IMR-90 (cell line): ENCODE data around the gene FAM8A1. TPM values are rescaled to one million over a fixed set of nuclear protein-coding genes. Genes with fewer than 3 reads are reported as not detected.

Experiments
- ATAC-seq: fragments of 200-7000 bp; cut with Tn5 transposase; 2 replicates; pipeline ENCODE4 v1.9.1; 2020; ENCODE audit warnings: low read depth, mild to moderate bottlenecking, moderate library complexity
- BruUV-seq: library from RNA; stranded (reverse); fragments of 400-500 nt; replicated peaks from 2 replicates; lab custom pipeline; 2021; lab: Mats Ljungman, UMichigan
- CTCF ChIA-PET: fragments of 300-600 bp; formaldehyde crosslinking; extraction: SDS; loops from one replicate; lab custom pipeline; 2021; ENCODE audit warnings: antibody characterized with exemption; lab: Yijun Ruan, JAX
- POLR2A ChIA-PET: fragments of 300-600 bp; sonication (Branson Sonifier 250); formaldehyde crosslinking; loops from one replicate; lab custom pipeline; 2022; ENCODE audit warnings: antibody characterized with exemption; ENCODE audit not compliant: unreplicated experiment; lab: Charles Lee
- DNase-seq: peaks from one replicate; pipeline ENCODE4 v3.0.0; 2013
- H2AFZ ChIP-seq: replicated peaks from 2 replicates; pipeline ENCODE3; 2013; ENCODE audit warnings: low read length, mild to moderate bottlenecking; ENCODE audit not compliant: poor library complexity
- H2AK5ac ChIP-seq: 2 replicates; pipeline ENCODE4 v1.6.1; 2013; ENCODE audit warnings: low read depth, low read length, inconsistent platforms
- H2AK9ac ChIP-seq: replicated peaks from 2 replicates; pipeline ENCODE3; 2013; ENCODE audit warnings: mild to moderate bottlenecking, low read depth, low read length, moderate library complexity; ENCODE audit not compliant: poor library complexity
- H2BK120ac ChIP-seq: 2 replicates; pipeline ENCODE4 v1.6.1; 2013; ENCODE audit warnings: low read depth, low read length, inconsistent platforms
- H2BK15ac ChIP-seq: 3 replicates; pipeline ENCODE4 v1.6.1; 2013; ENCODE audit warnings: low read depth, low read length, inconsistent platforms
- H2BK20ac ChIP-seq: 2 replicates; pipeline ENCODE4 v1.6.1; 2013; ENCODE audit warnings: low read depth, mild to moderate bottlenecking, inconsistent platforms, low read length, moderate library complexity
- H2BK5ac ChIP-seq: 2 replicates; pipeline ENCODE4 v1.6.1; 2013; ENCODE audit warnings: mild to moderate bottlenecking, low read depth, low read length, inconsistent platforms; ENCODE audit not compliant: poor library complexity, severe bottlenecking
- H3K14ac ChIP-seq: replicated peaks from 2 replicates; pipeline ENCODE4 v1.6.1; 2013; ENCODE audit warnings: low read depth, low read length, inconsistent platforms
- H3K18ac ChIP-seq: 2 replicates; pipeline ENCODE4 v1.6.1; 2013; ENCODE audit warnings: low read depth, low read length, control low read depth
- H3K23ac ChIP-seq: 2 replicates; pipeline ENCODE4 v1.6.1; 2013; ENCODE audit warnings: low read depth, low read length, inconsistent platforms
- H3K27ac ChIP-seq: 2 replicates; pipeline ENCODE4 v1.5.1; 2013; ENCODE audit warnings: mild to moderate bottlenecking, control low read depth, low read length; ENCODE audit not compliant: insufficient read depth
- H3K27me3 ChIP-seq: 2 replicates; pipeline ENCODE4 v1.6.1; 2013; ENCODE audit warnings: low read length; ENCODE audit not compliant: control insufficient read depth, insufficient read depth
- H3K36me3 ChIP-seq: 2 replicates; pipeline ENCODE4 v1.6.1; 2013; ENCODE audit warnings: low read length, mixed read lengths; ENCODE audit not compliant: control insufficient read depth, insufficient read depth
- H3K4ac ChIP-seq: 2 replicates; pipeline ENCODE4 v1.6.1; 2013; ENCODE audit warnings: low read depth, low read length, inconsistent platforms
- H3K4me1 ChIP-seq: 2 replicates; pipeline ENCODE4 v1.6.1; 2013; ENCODE audit warnings: low read length, mixed read lengths; ENCODE audit not compliant: control insufficient read depth, insufficient read depth
- H3K4me2 ChIP-seq: 2 replicates; pipeline ENCODE4 v1.6.1; 2013; ENCODE audit warnings: low read depth, mild to moderate bottlenecking, control low read depth, low read length, moderate library complexity
- H3K4me3 ChIP-seq: 2 replicates; pipeline ENCODE4 v1.5.1; 2013; ENCODE audit warnings: low read depth, mild to moderate bottlenecking, control low read depth, low read length, moderate library complexity; ENCODE audit not compliant: insufficient read depth
- H3K56ac ChIP-seq: 2 replicates; pipeline ENCODE4 v1.6.1; 2013; ENCODE audit warnings: low read length, inconsistent platforms; ENCODE audit not compliant: insufficient read depth; ENCODE audit errors: extremely low read depth
- H3K79me1 ChIP-seq, 2 experiments: 2 replicates each; pipeline ENCODE4 v1.6.1; 2013; ENCODE audit warnings: low read length in 2 of 2, inconsistent platforms in 1 of 2, low read depth in 1 of 2
- H3K9ac ChIP-seq: 2 replicates; pipeline ENCODE4 v1.6.1; 2013; ENCODE audit warnings: low read depth, low read length, control low read depth
- H3K9me1 ChIP-seq: 2 replicates; pipeline ENCODE4 v1.6.1; 2013; ENCODE audit warnings: low read length, inconsistent platforms; ENCODE audit not compliant: insufficient read depth
- H3K9me3 ChIP-seq: 2 replicates; pipeline ENCODE4 v1.6.1; 2013; ENCODE audit warnings: low read length; ENCODE audit not compliant: control insufficient read depth, insufficient read depth
- H4K20me1 ChIP-seq: 2 replicates; pipeline ENCODE4 v1.6.1; 2013; ENCODE audit warnings: low read length, inconsistent platforms; ENCODE audit not compliant: insufficient read depth
- H4K5ac ChIP-seq: 2 replicates; pipeline ENCODE4 v1.6.1; 2013; ENCODE audit warnings: mild to moderate bottlenecking, low read depth, low read length, control low read depth
- H4K8ac ChIP-seq, 2 experiments: 2 replicates each; pipeline ENCODE4 v1.6.1; 2013; ENCODE audit warnings: low read depth in 2 of 2, low read length in 2 of 2, control low read depth in 1 of 2, inconsistent platforms in 1 of 2
- H4K91ac ChIP-seq: 2 replicates; pipeline ENCODE4 v1.6.1; 2013; ENCODE audit warnings: low read depth, low read length, inconsistent platforms; ENCODE audit not compliant: insufficient read depth
- BHLHE40 ChIP-seq: fragments of 150-350 bp; IDR thresholded peaks from 2 replicates; pipeline ENCODE4 v1.6.1; 2016; ENCODE audit warnings: mild to moderate bottlenecking, low read depth, low read length
- CEBPB ChIP-seq: IDR thresholded peaks from 2 replicates; pipeline ENCODE4 v1.6.1; 2012; ENCODE audit warnings: low read depth, low read length, improper control_type of control experiment
- CHD1 ChIP-seq: IDR thresholded peaks from 2 replicates; pipeline ENCODE4 v1.6.1; 2012; ENCODE audit warnings: low read depth, low read length, improper control_type of control experiment
- FOS ChIP-seq: fragments of 150-350 bp; IDR thresholded peaks from 2 replicates; pipeline ENCODE4 v1.6.1; 2016; ENCODE audit warnings: low read depth, low read length
- MAFK ChIP-seq: IDR thresholded peaks from 2 replicates; pipeline ENCODE4 v1.6.1; 2012; ENCODE audit warnings: low read depth, low read length, improper control_type of control experiment
- MAZ ChIP-seq: IDR thresholded peaks from 2 replicates; pipeline ENCODE4 v1.6.1; 2012; ENCODE audit warnings: low read depth, mild to moderate bottlenecking, low read length, improper control_type of control experiment, moderate library complexity, borderline replicate concordance
- MXI1 ChIP-seq: IDR thresholded peaks from 2 replicates; pipeline ENCODE4 v1.6.1; 2012; ENCODE audit warnings: low read depth, mild to moderate bottlenecking, low read length, moderate library complexity, borderline replicate concordance
- NFE2L2 ChIP-seq: fragments of 150-350 bp; IDR thresholded peaks from 2 replicates; pipeline ENCODE4 v1.6.1; 2016; ENCODE audit warnings: low read depth, mild to moderate bottlenecking, low read length
- POLR2A ChIP-seq: IDR thresholded peaks from 2 replicates; pipeline ENCODE4 v1.6.1; 2012; ENCODE audit warnings: mild to moderate bottlenecking, low read depth, low read length
- RAD21 ChIP-seq: IDR thresholded peaks from 2 replicates; pipeline ENCODE4 v1.6.1; 2012; ENCODE audit warnings: low read length, improper control_type of control experiment
- RCOR1 ChIP-seq: IDR thresholded peaks from 2 replicates; pipeline ENCODE4 v1.6.1; 2012; ENCODE audit warnings: mild to moderate bottlenecking, low read length, improper control_type of control experiment; ENCODE audit not compliant: insufficient replicate concordance
- RFX5 ChIP-seq: IDR thresholded peaks from 2 replicates; pipeline ENCODE4 v1.8.0; 2012; ENCODE audit warnings: low read depth, mild to moderate bottlenecking, low read length, moderate library complexity
- SMC3 ChIP-seq: fragments of 150-350 bp; IDR thresholded peaks from 2 replicates; pipeline ENCODE4 v1.6.1; 2016; ENCODE audit warnings: low read depth, mild to moderate bottlenecking, antibody characterized with exemption, low read length, moderate library complexity
- WGBS, 2 experiments: methylation state at CpG; one replicate each; pipeline versions ENCODE4 v1.1.5 to v1.1.7; 2013; ENCODE audit warnings: missing lambda C conversion rate in 2 of 2; ENCODE audit not compliant: insufficient read length in 1 of 2; ENCODE audit errors: extremely low coverage in 2 of 2; 5-methylcytosine and 5-hydroxymethylcytosine counted together
- dilution Hi-C: fragments of 300-500 bp; cut with HindIII; formaldehyde crosslinking; loops from one replicate; pipeline ENCODE4 v1.14.3; 2018; ENCODE audit warnings: low sequenced_read_pairs; ENCODE audit not compliant: unreplicated experiment
- in situ Hi-C: fragments of 300-500 bp; cut with MboI; formaldehyde crosslinking; loops from 3 replicates; pipeline ENCODE4 v1.14.3; 2019; ENCODE audit warnings: low sequenced_read_pairs, inconsistent platforms, mixed read lengths
- intact Hi-C: fragments of 100-400 bp; cut with micrococcal nuclease; formaldehyde crosslinking; loops from 2 replicates; pipeline ENCODE4 v1.10.0; 2022
- polyA plus RNA-seq, 3 experiments: library from polyadenylated mRNA; depleted of rRNA; stranded (reverse); fragments of >200 nt; gene quantifications; 2 replicates each; pipeline ENCODE4 v1.2.3, GENCODE V29; 2012; ENCODE audit warnings: low replicate concordance in 1 of 3
- total RNA-seq: library from RNA; depleted of rRNA; stranded (reverse); fragments of >200 nt; gene quantifications from 2 replicates; pipeline ENCODE4 v1.2.3, GENCODE V29; 2012
- TF ChIP-seq, protein P1 (sequence below): fragments of 150-350 bp; IDR thresholded peaks from 2 replicates; pipeline ENCODE4 v1.6.1; 2017; ENCODE audit warnings: mild to moderate bottlenecking, antibody characterized with exemption, low read length, low read depth
- TF ChIP-seq, protein P2 (sequence below): fragments of 150-350 bp; IDR thresholded peaks from 2 replicates; pipeline ENCODE4 v1.6.1; 2016; ENCODE audit warnings: low read depth, mild to moderate bottlenecking, low read length, moderate library complexity, borderline replicate concordance
- TF ChIP-seq, protein P3 (sequence below): conservative IDR thresholded peaks from 2 replicates; pipeline ENCODE4 v1.5.1; 2012; ENCODE audit warnings: mild to moderate bottlenecking, low read depth, low read length, improper control_type of control experiment

Gene FAM8A1
- total and polyA plus RNA-seq, 2 of the 4 experiments (the other 2 are of a cell fraction), result 8.1 to 8.2 TPM

DNA sequence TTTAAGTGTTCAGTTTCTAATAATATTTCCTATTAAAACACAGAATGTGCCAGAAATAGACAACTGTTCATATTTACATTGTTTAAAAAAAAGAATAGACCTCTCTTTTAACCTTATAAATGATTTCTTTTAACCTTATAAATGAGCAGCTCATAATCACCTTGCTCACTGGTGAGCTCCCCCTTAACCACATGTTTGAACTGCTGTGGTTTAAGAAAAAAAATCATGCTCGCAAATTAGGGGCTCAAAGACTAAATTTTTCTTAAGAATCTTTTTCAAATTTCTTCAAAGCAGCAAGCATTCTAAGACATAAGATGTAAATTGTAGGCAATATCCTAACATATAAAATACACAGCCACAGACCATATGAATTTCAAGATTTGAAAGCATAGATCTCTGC, 32.8 kb downstream of the FAM8A1 start:
- intact Hi-C loops, result no loop called here
- H3K23ac ChIP-seq, result no peak overlapping the region
- peaks cover 27% of the 10 kb centered on the region for H3K36me3 ChIP-seq
- H3K4me1 ChIP-seq, result no peaks in the 10 kb centered on the region; the same call in 1 of the 2 replicates
- no peak overlapping the region for H3K4me3 ChIP-seq
- no peak overlapping the region for H3K56ac ChIP-seq
- DNase-seq (no peak), ATAC-seq (no peak)
- no peak overlapping the region for H4K91ac ChIP-seq
- peaks cover 5% of the 10 kb centered on the region for H4K20me1 ChIP-seq
- dilution Hi-C loops, result no loop called here
- H4K8ac ChIP-seq, result no peak overlapping the region
- H2AFZ ChIP-seq, result no peak overlapping the region
- no peak overlapping the region for H4K5ac ChIP-seq
- no peak overlapping the region for H3K18ac ChIP-seq
- BruUV-seq, result no TSS peak
- H2AK5ac ChIP-seq, result no peak overlapping the region
- no CpG with 5 or more reads among the region's 1 CpG for WGBS, 2 experiments
- TF ChIP-seq, protein P1, sequence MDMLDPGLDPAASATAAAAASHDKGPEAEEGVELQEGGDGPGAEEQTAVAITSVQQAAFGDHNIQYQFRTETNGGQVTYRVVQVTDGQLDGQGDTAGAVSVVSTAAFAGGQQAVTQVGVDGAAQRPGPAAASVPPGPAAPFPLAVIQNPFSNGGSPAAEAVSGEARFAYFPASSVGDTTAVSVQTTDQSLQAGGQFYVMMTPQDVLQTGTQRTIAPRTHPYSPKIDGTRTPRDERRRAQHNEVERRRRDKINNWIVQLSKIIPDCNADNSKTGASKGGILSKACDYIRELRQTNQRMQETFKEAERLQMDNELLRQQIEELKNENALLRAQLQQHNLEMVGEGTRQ, result no peak
- no peak for TF ChIP-seq RAD21
- TF ChIP-seq, protein P2, sequence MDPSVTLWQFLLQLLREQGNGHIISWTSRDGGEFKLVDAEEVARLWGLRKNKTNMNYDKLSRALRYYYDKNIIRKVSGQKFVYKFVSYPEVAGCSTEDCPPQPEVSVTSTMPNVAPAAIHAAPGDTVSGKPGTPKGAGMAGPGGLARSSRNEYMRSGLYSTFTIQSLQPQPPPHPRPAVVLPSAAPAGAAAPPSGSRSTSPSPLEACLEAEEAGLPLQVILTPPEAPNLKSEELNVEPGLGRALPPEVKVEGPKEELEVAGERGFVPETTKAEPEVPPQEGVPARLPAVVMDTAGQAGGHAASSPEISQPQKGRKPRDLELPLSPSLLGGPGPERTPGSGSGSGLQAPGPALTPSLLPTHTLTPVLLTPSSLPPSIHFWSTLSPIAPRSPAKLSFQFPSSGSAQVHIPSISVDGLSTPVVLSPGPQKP, result no peak
- no peak for TF ChIP-seq RCOR1
- no peak for TF ChIP-seq NFE2L2
- TF ChIP-seq FOS, result no peak
- no peak for TF ChIP-seq BHLHE40
- no peak for TF ChIP-seq MAZ
- no peak for TF ChIP-seq RFX5
- TF ChIP-seq MAFK, result no peak
- no peak for TF ChIP-seq MXI1
- no peak for TF ChIP-seq SMC3
- TF ChIP-seq POLR2A, result no peak
- TF ChIP-seq CEBPB, result no peak
- no peak for TF ChIP-seq CHD1
- TF ChIP-seq, protein P3, sequence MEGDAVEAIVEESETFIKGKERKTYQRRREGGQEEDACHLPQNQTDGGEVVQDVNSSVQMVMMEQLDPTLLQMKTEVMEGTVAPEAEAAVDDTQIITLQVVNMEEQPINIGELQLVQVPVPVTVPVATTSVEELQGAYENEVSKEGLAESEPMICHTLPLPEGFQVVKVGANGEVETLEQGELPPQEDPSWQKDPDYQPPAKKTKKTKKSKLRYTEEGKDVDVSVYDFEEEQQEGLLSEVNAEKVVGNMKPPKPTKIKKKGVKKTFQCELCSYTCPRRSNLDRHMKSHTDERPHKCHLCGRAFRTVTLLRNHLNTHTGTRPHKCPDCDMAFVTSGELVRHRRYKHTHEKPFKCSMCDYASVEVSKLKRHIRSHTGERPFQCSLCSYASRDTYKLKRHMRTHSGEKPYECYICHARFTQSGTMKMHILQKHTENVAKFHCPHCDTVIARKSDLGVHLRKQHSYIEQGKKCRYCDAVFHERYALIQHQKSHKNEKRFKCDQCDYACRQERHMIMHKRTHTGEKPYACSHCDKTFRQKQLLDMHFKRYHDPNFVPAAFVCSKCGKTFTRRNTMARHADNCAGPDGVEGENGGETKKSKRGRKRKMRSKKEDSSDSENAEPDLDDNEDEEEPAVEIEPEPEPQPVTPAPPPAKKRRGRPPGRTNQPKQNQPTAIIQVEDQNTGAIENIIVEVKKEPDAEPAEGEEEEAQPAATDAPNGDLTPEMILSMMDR, result no peak
- H2BK120ac ChIP-seq, result no peak overlapping the region
- ChIA-PET POLR2A (no interaction called here), CTCF (no interaction called here)
- H2BK15ac ChIP-seq, result no peak overlapping the region
- no peak overlapping the region for H2BK5ac ChIP-seq
- H2AK9ac ChIP-seq, result no peak overlapping the region
- H3K27ac ChIP-seq, result no peak overlapping the region
- peaks cover 25 to 61% of the 10 kb centered on the region in 2 experiments for H3K79me1 ChIP-seq
- H3K27me3 ChIP-seq, result no peaks in the 10 kb centered on the region
- H2BK20ac ChIP-seq, result no peak overlapping the region
- H3K14ac ChIP-seq, result no peak overlapping the region
- H3K9ac ChIP-seq, result no peak overlapping the region
- H3K9me3 ChIP-seq, result no peaks in the 10 kb centered on the region
- no peak overlapping the region for H3K4me2 ChIP-seq
- H3K9me1 ChIP-seq, result peaks cover 13% of the 10 kb centered on the region
- in situ Hi-C loops, result no loop called here
- H3K4ac ChIP-seq, result no peak overlapping the region
